Vagina (tissue), 2 donors: Measurements from ENCODE around the gene DOCK1.

Source experiments
- POLR2A ChIP-seq, 2 donors: fragments of 450-650 bp; IDR thresholded peaks; one replicate each; pipeline ENCODE4 v1.6.1; 2017; ENCODE audit warnings: antibody characterized with exemption in 2 of 2, mild to moderate bottlenecking in 2 of 2, moderate library complexity in 2 of 2
- POLR2AphosphoS5 ChIP-seq, 2 donors: sonication (generic); formaldehyde crosslinking; IDR thresholded peaks; one replicate each; pipeline ENCODE4 v1.9.0; 2017; ENCODE audit warnings: antibody characterized with exemption in 2 of 2, mild to moderate bottlenecking in 2 of 2, low read depth in 1 of 2; ENCODE audit not compliant: insufficient read depth in 1 of 2
- TF ChIP-seq, protein P1 (sequence below), 3 experiments: fragments of 450-650 bp in 2 of 3; fragments of 200-600 bp in 1 of 3; sonication (generic) in 1 of 3; IDR thresholded peaks; one replicate each; pipeline ENCODE4 v1.5.1; 2017 to 2019; ENCODE audit warnings: antibody characterized with exemption in 3 of 3, mild to moderate bottlenecking in 2 of 3, moderate library complexity in 2 of 3

DNA sequence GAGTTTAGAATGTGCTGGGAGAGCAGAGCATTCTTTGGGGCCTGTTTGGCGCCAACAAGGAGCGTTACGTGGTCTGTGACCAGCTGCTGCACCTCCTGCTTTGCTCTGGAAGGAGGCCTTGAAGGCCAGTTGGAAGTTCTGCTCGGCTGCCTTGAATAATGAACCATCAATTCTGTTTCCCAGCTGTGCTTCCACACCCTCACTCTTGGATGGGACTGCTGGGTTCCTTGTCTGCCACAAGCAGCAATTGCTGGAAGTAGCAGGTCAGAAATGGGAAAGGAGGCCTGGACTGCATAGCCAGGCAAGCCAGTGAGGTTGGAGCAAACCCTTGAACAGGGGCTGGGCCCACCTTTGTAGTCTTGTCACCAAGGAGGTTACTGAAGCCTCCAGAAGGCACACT is 377.8 kb downstream of the DOCK1 start:
- TF ChIP-seq, protein P1, sequence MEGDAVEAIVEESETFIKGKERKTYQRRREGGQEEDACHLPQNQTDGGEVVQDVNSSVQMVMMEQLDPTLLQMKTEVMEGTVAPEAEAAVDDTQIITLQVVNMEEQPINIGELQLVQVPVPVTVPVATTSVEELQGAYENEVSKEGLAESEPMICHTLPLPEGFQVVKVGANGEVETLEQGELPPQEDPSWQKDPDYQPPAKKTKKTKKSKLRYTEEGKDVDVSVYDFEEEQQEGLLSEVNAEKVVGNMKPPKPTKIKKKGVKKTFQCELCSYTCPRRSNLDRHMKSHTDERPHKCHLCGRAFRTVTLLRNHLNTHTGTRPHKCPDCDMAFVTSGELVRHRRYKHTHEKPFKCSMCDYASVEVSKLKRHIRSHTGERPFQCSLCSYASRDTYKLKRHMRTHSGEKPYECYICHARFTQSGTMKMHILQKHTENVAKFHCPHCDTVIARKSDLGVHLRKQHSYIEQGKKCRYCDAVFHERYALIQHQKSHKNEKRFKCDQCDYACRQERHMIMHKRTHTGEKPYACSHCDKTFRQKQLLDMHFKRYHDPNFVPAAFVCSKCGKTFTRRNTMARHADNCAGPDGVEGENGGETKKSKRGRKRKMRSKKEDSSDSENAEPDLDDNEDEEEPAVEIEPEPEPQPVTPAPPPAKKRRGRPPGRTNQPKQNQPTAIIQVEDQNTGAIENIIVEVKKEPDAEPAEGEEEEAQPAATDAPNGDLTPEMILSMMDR (IDR thresholded peaks at IDR 0.05): no peak
- TF ChIP-seq POLR2A (IDR thresholded peaks at IDR 0.05) (no peak), POLR2AphosphoS5 (IDR thresholded peaks at IDR 0.05; ENCODE audit: insufficient read depth in 1 of 2, low read depth in 1 of 2) (no peak)
